T-helper 17 cell (primary cell): ENCODE measurements around the gene F11R. TPM values are rescaled to one million over a fixed set of nuclear protein-coding genes. Genes with fewer than 3 reads are reported as not detected.

Source experiments
- ATAC-seq: fragments of 150-1000 bp; cut with Tn5 transposase; 2 replicates; pipeline ENCODE4 v1.10.0; 2021; ENCODE audit warnings: mild to moderate bottlenecking, moderate library complexity
- DNase-seq, 3 donors: peaks; one replicate each; pipeline versions ENCODE4 v3.0.0 to v3.0.0-alpha.2; 2020 to 2021
- H3K9me3 ChIP-seq: one replicate; pipeline ENCODE4 v1.7.0; 2013; ENCODE audit warnings: low read length, mild to moderate bottlenecking; ENCODE audit not compliant: control insufficient read depth, poor library complexity, severe bottlenecking
- H3K27ac Mint-ChIP-seq: one replicate; pipeline ENCODE4 v1.8.0; 2022; ENCODE audit warnings: mild to moderate bottlenecking, moderate library complexity, mixed read lengths
- H3K27me3 Mint-ChIP-seq: one replicate; pipeline ENCODE4 v1.8.0; 2022; ENCODE audit warnings: mixed read lengths
- H3K36me3 Mint-ChIP-seq: one replicate; pipeline ENCODE4 v1.8.0; 2022; ENCODE audit warnings: low read depth, mixed read lengths
- H3K4me1 Mint-ChIP-seq: one replicate; pipeline ENCODE4 v1.8.0; 2022; ENCODE audit warnings: mild to moderate bottlenecking, mixed read lengths
- H3K4me3 Mint-ChIP-seq: one replicate; pipeline ENCODE4 v1.8.0; 2022; ENCODE audit warnings: mild to moderate bottlenecking, moderate library complexity, mixed read lengths
- total RNA-seq, 4 donors: library from RNA in 2 of 4; stranded (reverse) in 2 of 4; gene quantifications; one replicate each; pipeline ENCODE4 v1.2.3 and lab custom pipeline; 2022 to 2026

The F11R gene
- total RNA-seq, 2 donors from 2014 or later = 13.5 to 23.6 TPM

GRCh38 chr1:161048949-161049722, 28.2 kb upstream of the F11R start:
- peaks cover 32% of the 10 kb centered on the region for H3K4me1 Mint-ChIP-seq
- DNase-seq (no peak), ATAC-seq (no peak)
- H3K27ac Mint-ChIP-seq = peak overlapping the region; percentile 98
- H3K36me3 Mint-ChIP-seq = peaks cover 15% of the 10 kb centered on the region
- H3K9me3 ChIP-seq = no peaks in the 10 kb centered on the region
- no peaks in the 10 kb centered on the region for H3K27me3 Mint-ChIP-seq
- no peak overlapping the region for H3K4me3 Mint-ChIP-seq

- H3K36me3 Mint-ChIP-seq = peaks cover 13% of the 10 kb centered on the region
- peak overlapping the region; percentile 98 for H3K27ac Mint-ChIP-seq
- H3K9me3 ChIP-seq = no peaks in the 10 kb centered on the region
- no peak for DNase-seq
- peaks cover 30% of the 10 kb centered on the region for H3K4me1 Mint-ChIP-seq
- no peaks in the 10 kb centered on the region for H3K27me3 Mint-ChIP-seq
- no peak for ATAC-seq
- peak overlapping the region; percentile 4 for H3K4me3 Mint-ChIP-seq
These were observed 26.8 kb upstream of the F11R start for GRCh38 chr1:161047436-161048420.

GRCh38 chr1:161046605-161047228, 25.8 kb upstream of the F11R start:
- peaks cover 10% of the 10 kb centered on the region for H3K36me3 Mint-ChIP-seq
- no peaks in the 10 kb centered on the region for H3K9me3 ChIP-seq
- ATAC-seq (no peak), DNase-seq (no peak)
- H3K27me3 Mint-ChIP-seq = no peaks in the 10 kb centered on the region
- H3K4me1 Mint-ChIP-seq = peaks cover 33% of the 10 kb centered on the region
- H3K27ac Mint-ChIP-seq = peak overlapping the region; percentile 98
- peak overlapping the region; percentile 99 for H3K4me3 Mint-ChIP-seq

DNA sequence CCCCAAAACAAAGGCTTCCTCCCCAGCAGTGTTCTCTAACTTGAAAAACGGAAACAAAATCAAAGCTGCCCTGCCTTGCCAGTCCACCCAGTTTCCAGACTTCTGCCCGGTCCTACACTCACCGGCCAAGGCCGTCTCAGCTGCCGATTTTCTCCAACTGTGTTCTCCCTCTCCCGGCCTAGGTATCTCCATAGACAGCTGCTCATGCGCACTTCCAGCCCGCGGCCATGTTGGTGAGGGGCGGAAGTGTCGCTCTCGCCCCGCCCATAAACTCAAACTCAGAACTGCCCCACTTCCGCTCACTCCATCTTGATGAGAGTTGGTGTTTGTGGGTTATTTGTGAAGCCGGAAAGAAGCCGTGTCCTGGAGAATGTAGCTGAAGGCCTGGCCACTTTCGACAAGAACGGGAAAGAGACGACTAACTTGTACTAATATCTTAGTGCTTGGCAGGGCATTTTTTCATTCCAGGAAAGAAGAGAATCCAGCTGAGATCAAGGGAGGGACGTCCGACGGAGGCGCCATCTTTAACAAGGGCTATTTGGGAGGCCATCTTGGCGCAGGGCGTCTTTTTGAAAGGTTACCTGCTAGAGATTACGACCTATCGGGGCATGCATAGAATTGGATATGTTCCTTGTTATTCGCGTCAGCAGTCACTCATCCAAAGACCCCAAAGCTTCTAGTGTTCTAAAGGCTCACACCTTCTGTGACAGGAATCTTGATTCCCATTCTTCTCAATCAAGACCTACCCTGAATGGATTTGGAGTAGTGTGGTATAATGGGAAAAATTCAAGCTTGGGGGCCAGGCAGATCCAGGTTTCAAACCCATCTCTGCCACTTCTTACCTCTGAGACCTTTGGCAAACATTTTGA, 25.0 kb upstream of the F11R start, which contains the start of gene USF1:
USF1 (minus strand) TSS at position 242 of the 869 bp plus-strand sequence. CDS start 2,702 bp downstream, outside the sequence.
- Mint-ChIP-seq H3K4me3 (peak within 1 kb of the TSS; percentile 99), H3K27me3 (no peaks in the 10 kb centered on the region), H3K4me1 (peaks cover 38% of the 10 kb centered on the region), H3K27ac (peak within 1 kb of the TSS; percentile 98), H3K36me3 (peaks cover 9% of the 10 kb centered on the region)
- H3K9me3 ChIP-seq = no peaks in the 10 kb centered on the region
- peak; percentile 79 to 89 (median 87) for DNase-seq
- ATAC-seq = peak; percentile 85

GRCh38 chr1:161044908-161045735, 24.2 kb upstream of the F11R start:
- Mint-ChIP-seq H3K27me3 (no peaks in the 10 kb centered on the region), H3K4me1 (peaks cover 38% of the 10 kb centered on the region), H3K36me3 (peaks cover 9% of the 10 kb centered on the region), H3K27ac (peak overlapping the region; percentile 98), H3K4me3 (peak overlapping the region; percentile 99)
- DNase-seq = peak; percentile 27 to 39 (median 28)
- peak; percentile 50 for ATAC-seq
- no peaks in the 10 kb centered on the region for H3K9me3 ChIP-seq

- DNase-seq (no peak), ATAC-seq (peak; percentile 3)
- H3K4me3 Mint-ChIP-seq = peak overlapping the region; percentile 99
- peaks cover 9% of the 10 kb centered on the region for H3K36me3 Mint-ChIP-seq
- peak overlapping the region; percentile 98 for H3K27ac Mint-ChIP-seq
- no peaks in the 10 kb centered on the region for H3K27me3 Mint-ChIP-seq
- H3K9me3 ChIP-seq = no peaks in the 10 kb centered on the region
- H3K4me1 Mint-ChIP-seq = peaks cover 41% of the 10 kb centered on the region
These were observed 23.6 kb upstream of the F11R start for GRCh38 chr1:161044535-161044907.

DNA sequence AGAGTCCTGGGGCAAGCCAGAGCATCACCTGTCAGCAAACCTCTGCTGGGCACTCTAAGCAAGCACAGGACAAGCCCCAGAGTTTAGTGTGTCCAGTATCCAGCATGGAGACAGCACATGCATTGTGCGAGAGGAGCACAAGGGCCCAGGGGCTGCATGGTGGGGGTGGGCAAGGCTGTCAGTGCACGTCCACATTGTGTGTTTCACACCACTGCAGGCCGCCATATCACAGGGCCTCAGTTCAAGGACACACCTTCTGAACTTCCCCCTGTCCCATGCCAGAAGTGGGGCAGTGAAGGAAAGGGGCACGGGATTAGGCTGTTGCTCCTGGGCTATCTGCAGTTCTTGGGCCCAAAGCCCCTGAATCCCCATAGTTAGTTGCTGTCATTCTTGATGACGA, 18.6 kb upstream of the F11R start:
- Mint-ChIP-seq H3K27ac (peak overlapping the region; percentile 89), H3K4me1 (peaks cover 39% of the 10 kb centered on the region), H3K27me3 (no peaks in the 10 kb centered on the region), H3K4me3 (peak overlapping the region; percentile 92), H3K36me3 (peaks cover 3% of the 10 kb centered on the region)
- DNase-seq = no peak
- no peaks in the 10 kb centered on the region for H3K9me3 ChIP-seq
- no peak for ATAC-seq

DNA sequence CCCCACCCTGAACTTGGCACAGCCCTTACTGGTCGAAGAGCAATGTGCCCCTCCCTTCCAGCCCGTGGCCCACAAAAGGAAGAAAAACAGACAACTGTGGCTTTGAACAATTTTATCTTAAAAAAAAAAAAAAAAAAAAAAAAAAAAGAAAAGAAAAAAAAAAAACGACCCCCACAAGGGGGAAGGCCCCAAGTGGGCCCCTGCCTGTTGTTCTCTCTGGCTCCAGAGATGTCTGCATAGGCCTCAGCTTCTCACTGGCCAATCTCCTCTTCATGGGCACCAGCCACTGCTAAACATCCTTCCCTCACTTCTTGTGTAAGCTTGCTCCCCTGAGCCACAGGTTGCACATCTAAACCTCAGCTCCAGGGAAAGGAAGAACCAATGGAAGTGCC, 18.2 kb upstream of the F11R start:
- no peak for DNase-seq
- no peaks in the 10 kb centered on the region for H3K9me3 ChIP-seq
- peaks cover 35% of the 10 kb centered on the region for H3K4me1 Mint-ChIP-seq
- no peaks in the 10 kb centered on the region for H3K27me3 Mint-ChIP-seq
- peak overlapping the region; percentile 92 for H3K4me3 Mint-ChIP-seq
- ATAC-seq = no peak
- H3K36me3 Mint-ChIP-seq = peaks cover 3% of the 10 kb centered on the region
- H3K27ac Mint-ChIP-seq = peak overlapping the region; percentile 89

GRCh38 chr1:161038523-161039153, 17.7 kb upstream of the F11R start, which contains the start of gene TSTD1:
TSTD1 (minus strand) TSS chr1:161038964; CDS start chr1:161038889, 75 bp downstream.
- H3K9me3 ChIP-seq = no peaks in the 10 kb centered on the region
- peak within 1 kb of the TSS; percentile 92 for H3K4me3 Mint-ChIP-seq
- ATAC-seq (peak; percentile 93), DNase-seq (peak; percentile 82 to 86 (median 85))
- H3K27ac Mint-ChIP-seq = peak within 1 kb of the TSS; percentile 89
- peaks cover 3% of the 10 kb centered on the region for H3K36me3 Mint-ChIP-seq
- no peaks in the 10 kb centered on the region for H3K27me3 Mint-ChIP-seq
- peaks cover 34% of the 10 kb centered on the region for H3K4me1 Mint-ChIP-seq

DNA sequence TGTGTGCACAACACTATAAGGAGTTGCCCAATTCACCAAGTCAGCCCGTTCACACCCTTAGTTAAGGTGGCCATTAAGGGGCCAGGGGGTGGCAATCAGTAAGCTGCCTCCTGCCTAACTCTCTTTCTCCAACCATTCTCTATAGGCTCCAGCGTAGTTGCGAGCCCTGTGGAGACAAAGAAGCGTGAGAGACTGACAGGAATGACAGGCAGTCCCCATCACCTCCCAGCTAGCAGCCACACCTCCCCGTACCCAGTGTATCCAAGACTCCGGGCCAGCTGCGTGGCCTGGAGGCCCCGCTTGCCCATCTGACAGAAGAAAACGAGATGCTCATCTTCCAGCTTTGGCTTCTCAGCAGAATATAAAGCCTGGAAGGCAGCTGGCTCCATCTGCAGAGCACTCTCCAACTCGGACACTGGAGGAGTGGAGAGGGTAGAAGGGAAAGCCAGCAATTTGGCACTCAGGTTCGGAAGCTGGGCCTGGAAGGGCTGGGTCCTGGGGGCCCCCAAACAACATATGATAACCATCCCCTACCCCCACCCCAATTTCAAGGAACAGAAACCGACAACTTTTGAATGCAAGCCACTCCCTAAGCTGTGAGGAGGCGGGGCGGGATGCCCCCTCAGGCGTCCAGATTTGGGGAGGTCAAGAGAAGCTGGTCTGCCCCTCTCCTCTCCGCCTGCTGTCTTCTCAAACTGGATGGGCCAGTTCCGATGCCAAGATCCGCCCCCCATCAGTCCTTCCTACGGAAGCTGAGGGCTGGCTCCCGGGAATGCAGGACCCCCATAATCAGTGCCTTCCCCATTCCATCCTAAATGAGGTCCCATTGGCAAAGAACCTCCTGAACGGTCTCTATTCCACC, 16.9 kb upstream of the F11R start:
- H3K9me3 ChIP-seq = no peaks in the 10 kb centered on the region
- Mint-ChIP-seq H3K4me1 (peaks cover 34% of the 10 kb centered on the region), H3K27ac (peak overlapping the region; percentile 89), H3K27me3 (no peaks in the 10 kb centered on the region), H3K36me3 (peaks cover 4% of the 10 kb centered on the region), H3K4me3 (peak overlapping the region; percentile 92)
- no peak for ATAC-seq
- DNase-seq = no peak
